OCI-LY3 (cell line): Measurements from ENCODE around the gene XPO6.

Experiments
- H2AFZ ChIP-seq: fragments of 200-600, 300-600 bp; shearing (Covaris generic); 2 replicates; pipeline ENCODE4 v1.6.0; 2014; ENCODE audit warnings: antibody characterized with exemption, low read depth, low read length
- H3K27ac ChIP-seq: fragments of 200-600, 300-600 bp; sonication (generic); 2 replicates; pipeline ENCODE4 v1.5.1; 2014; ENCODE audit warnings: mild to moderate bottlenecking, low read length, moderate library complexity, mixed read lengths
- H3K27me3 ChIP-seq: fragments of 200-600, 300-600 bp; sonication (generic); 2 replicates; pipeline ENCODE4 v1.6.1; 2014; ENCODE audit warnings: low read depth, low read length, mixed read lengths
- H3K36me3 ChIP-seq: fragments of 200-600, 300-600 bp; sonication (generic); replicated peaks from 2 replicates; pipeline ENCODE3; 2014; ENCODE audit warnings: low read depth, low read length, mixed read lengths
- H3K4me1 ChIP-seq: fragments of 300-600, 200-600 bp; sonication (generic); 2 replicates; pipeline ENCODE4 v1.6.1; 2014; ENCODE audit warnings: low read length, mixed read lengths
- H3K4me2 ChIP-seq: fragments of 200-600, 300-600 bp; sonication (generic); 2 replicates; pipeline ENCODE4 v1.6.1; 2014; ENCODE audit warnings: low read length, mixed read lengths
- H3K4me3 ChIP-seq: fragments of 300-600, 200-600 bp; sonication (generic); 2 replicates; pipeline ENCODE4 v1.5.1; 2014; ENCODE audit warnings: antibody characterized with exemption, mild to moderate bottlenecking, low read length, moderate library complexity
- H3K79me2 ChIP-seq: fragments of 300-600, 200-600 bp; shearing (Covaris generic); 2 replicates; pipeline ENCODE4 v1.6.1; 2014; ENCODE audit warnings: mild to moderate bottlenecking, low read length, mixed read lengths
- H3K9ac ChIP-seq: fragments of 300-600, 200-600 bp; shearing (Covaris generic); 2 replicates; pipeline ENCODE4 v1.6.0; 2014; ENCODE audit warnings: mild to moderate bottlenecking, low read length, moderate library complexity
- H3K9me3 ChIP-seq: fragments of 200-600, 300-600 bp; shearing (Covaris generic); 2 replicates; pipeline ENCODE4 v1.6.1; 2014; ENCODE audit warnings: low read length, mixed read lengths; ENCODE audit not compliant: insufficient read depth
- H4K20me1 ChIP-seq: fragments of 200-600, 300-600 bp; sonication (generic); 2 replicates; pipeline ENCODE4 v1.6.1; 2016; ENCODE audit warnings: low read length, mixed read lengths; ENCODE audit not compliant: insufficient read depth
- EZH2phosphoT487 ChIP-seq: fragments of 200-600 bp; shearing (Covaris generic); IDR thresholded peaks from 2 replicates; pipeline ENCODE4 v1.6.1; 2018; ENCODE audit warnings: antibody characterized with exemption, mixed run types, low read depth
- TF ChIP-seq, protein P1 (sequence below): fragments of 200-600, 300-600 bp; sonication (generic); IDR thresholded peaks from 2 replicates; pipeline ENCODE4 v1.5.1; 2014; ENCODE audit warnings: antibody characterized with exemption, low read length, low read depth

The XPO6 gene

DNA sequence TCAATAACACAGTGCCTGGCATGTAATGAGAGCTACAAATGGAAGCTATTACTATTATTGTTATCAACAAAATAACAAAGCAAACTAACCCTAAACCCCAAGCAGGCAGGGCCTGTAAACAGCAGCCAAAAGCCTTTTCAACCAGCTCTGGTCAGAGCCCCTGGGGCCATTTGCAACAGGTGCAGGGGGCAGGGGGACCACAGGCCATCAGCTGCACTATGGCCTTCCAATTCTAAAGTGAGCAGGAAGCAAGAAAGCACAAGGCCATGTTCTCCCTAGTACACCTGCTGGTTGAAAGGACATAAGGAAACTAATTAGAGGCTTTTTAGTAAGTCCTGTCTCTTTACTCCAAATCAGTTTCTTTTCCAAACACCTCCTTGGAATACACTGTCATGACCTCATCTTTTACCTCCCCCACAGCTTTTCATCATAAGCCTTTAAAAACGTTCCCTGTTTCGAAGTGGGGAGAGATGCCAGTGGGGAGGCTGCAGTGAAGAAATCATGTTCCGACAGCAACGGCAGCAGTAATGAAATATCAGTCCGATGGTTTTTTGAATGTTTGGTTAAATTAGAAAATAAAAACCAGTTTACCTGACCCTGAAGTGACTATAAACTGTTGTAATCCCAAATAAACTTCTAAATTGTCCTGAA lies 79.9 kb downstream of the XPO6 start:
- no peaks in the 10 kb centered on the region for H3K27me3 ChIP-seq
- no peaks in the 10 kb centered on the region for H3K9me3 ChIP-seq
- H3K79me2 ChIP-seq: peaks cover 41% of the 10 kb centered on the region
- no peak overlapping the region for H2AFZ ChIP-seq
- no peaks in the 10 kb centered on the region for H3K4me1 ChIP-seq
- peaks cover 93% of the 10 kb centered on the region for H3K36me3 ChIP-seq
- H3K4me3 ChIP-seq: no peak overlapping the region
- H3K4me2 ChIP-seq: no peak overlapping the region
- H3K9ac ChIP-seq: no peak overlapping the region
- H3K27ac ChIP-seq: no peak overlapping the region
- H4K20me1 ChIP-seq: peaks cover 6% of the 10 kb centered on the region
- TF ChIP-seq, protein P1, sequence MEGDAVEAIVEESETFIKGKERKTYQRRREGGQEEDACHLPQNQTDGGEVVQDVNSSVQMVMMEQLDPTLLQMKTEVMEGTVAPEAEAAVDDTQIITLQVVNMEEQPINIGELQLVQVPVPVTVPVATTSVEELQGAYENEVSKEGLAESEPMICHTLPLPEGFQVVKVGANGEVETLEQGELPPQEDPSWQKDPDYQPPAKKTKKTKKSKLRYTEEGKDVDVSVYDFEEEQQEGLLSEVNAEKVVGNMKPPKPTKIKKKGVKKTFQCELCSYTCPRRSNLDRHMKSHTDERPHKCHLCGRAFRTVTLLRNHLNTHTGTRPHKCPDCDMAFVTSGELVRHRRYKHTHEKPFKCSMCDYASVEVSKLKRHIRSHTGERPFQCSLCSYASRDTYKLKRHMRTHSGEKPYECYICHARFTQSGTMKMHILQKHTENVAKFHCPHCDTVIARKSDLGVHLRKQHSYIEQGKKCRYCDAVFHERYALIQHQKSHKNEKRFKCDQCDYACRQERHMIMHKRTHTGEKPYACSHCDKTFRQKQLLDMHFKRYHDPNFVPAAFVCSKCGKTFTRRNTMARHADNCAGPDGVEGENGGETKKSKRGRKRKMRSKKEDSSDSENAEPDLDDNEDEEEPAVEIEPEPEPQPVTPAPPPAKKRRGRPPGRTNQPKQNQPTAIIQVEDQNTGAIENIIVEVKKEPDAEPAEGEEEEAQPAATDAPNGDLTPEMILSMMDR: no peak
- TF ChIP-seq EZH2phosphoT487: no peak

DNA sequence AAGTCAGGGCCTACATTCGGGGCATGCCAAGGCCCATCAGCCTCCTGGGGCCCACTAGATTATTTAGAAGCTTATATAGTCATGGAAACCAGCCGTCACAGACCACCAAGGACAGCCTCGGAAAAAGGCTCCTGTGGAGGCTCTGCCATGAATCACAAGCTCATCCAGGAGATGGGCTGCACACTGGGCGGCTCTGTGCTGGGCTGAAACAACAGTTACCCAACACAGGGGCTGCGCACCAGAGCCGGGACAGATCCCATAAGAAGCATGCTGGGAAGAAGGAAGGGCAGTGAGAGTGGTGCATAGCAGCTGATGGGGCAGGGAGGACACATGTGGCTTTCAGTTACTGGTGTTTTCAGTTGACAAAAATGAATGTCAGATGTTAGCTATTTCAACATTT lies 80.6 kb downstream of the XPO6 start:
- Histone ChIP-seq H3K27me3 (no peaks in the 10 kb centered on the region), H3K4me1 (no peaks in the 10 kb centered on the region), H3K9ac (no peak overlapping the region), H3K9me3 (no peaks in the 10 kb centered on the region), H4K20me1 (peaks cover 6% of the 10 kb centered on the region), H3K4me3 (no peak overlapping the region), H3K79me2 (peaks cover 34% of the 10 kb centered on the region; the same call in 1 of the 2 replicates), H3K4me2 (no peak overlapping the region), H2AFZ (no peak overlapping the region), H3K27ac (no peak overlapping the region), H3K36me3 (peaks cover 92% of the 10 kb centered on the region)
- TF ChIP-seq, protein P1: no peak
- TF ChIP-seq EZH2phosphoT487: no peak

DNA sequence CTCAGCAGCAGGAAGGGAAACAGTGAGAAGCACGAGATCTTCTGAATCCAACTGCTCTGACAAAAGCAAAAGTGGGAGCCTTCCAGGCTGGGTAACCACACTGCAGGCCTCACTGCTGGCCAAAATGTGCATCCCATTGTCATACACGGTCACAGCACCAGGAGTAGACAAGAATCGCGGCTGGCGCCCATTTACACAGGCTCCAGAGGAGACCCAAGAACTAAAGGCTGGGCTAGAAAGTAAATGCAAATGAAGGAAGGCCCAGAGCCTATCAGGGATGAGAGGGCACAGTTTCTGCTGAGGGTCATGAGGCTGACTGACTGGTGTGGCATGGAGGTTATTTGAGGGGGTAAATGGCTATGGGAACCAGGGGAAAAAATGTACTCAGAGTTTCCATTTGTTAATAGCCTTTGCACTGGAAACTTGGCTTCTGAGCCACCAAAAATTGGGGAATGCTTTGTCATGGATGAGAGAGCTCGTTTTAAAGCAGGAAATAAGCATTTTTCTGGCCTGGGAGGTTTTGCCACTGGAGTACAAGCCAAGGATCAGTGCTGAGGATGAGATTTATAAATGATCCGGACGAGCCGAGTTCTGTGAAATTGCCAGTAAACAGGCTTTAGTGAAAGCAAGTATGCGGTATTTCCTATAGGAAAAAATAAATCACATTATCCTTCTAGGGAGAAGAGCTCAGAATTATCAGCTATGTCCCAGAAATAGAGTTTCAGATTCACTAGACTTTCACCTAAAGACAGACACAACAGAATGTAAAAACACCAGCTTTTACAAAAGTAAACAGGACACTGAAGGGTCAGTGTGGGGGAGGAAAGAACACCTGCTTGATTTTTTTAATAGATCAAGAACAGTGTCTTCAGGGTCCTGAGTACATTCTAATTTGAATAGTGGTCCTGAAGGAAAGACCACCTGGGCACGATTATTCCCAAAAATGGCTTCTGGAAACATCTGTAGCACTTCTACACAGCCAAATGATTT lies 81.4 kb downstream of the XPO6 start:
- TF ChIP-seq, protein P1: no peak
- TF ChIP-seq EZH2phosphoT487: no peak
- Histone ChIP-seq H2AFZ (no peak overlapping the region), H3K27me3 (no peaks in the 10 kb centered on the region), H4K20me1 (peaks cover 6% of the 10 kb centered on the region), H3K36me3 (peaks cover 93% of the 10 kb centered on the region), H3K9me3 (no peaks in the 10 kb centered on the region), H3K79me2 (peaks cover 32% of the 10 kb centered on the region; the same call in 1 of the 2 replicates), H3K9ac (no peak overlapping the region), H3K27ac (no peak overlapping the region), H3K4me2 (no peak overlapping the region), H3K4me3 (no peak overlapping the region), H3K4me1 (no peaks in the 10 kb centered on the region)
